Measurements from ENCODE around the gene MRPS18C. TPM values are rescaled to one million over a fixed set of nuclear protein-coding genes. Genes with fewer than 3 reads are reported as not detected.
"Not testable (repeated sequence)": the region's sequence is repeated elsewhere in the genome, so short reads cannot be mapped to it uniquely, and the experiment has no call there.

The MRPS18C gene
- total RNA-seq, 1 experiment from 2014 or later, result 85.4 TPM

- peak overlapping the region; percentile 51 for H3K18ac ChIP-seq (ENCODE audit: insufficient read length, low read depth, low read length)
- H3K27ac ChIP-seq (ENCODE audit: insufficient read length, low read depth, low read length); H3K9me3 Mint-ChIP-seq; H3K9ac ChIP-seq (ENCODE audit: extremely low read depth, insufficient read length, low read length); H3K14ac ChIP-seq (ENCODE audit: insufficient read depth, low read length); H4K5ac ChIP-seq (ENCODE audit: insufficient read length, low read depth, low read length); H3K9me3 ChIP-seq (ENCODE audit: control insufficient read depth, low read depth, low read length); H2BK5ac ChIP-seq (ENCODE audit: insufficient read length, low read length); H4K20me1 ChIP-seq (ENCODE audit: control insufficient read depth, insufficient read depth, insufficient read length); H3K27me3 ChIP-seq (ENCODE audit: insufficient read depth, low read length); H3K36me3 Mint-ChIP-seq (ENCODE audit: insufficient read depth in 1 of 3, low read depth in 3 of 3); H2BK12ac ChIP-seq (ENCODE audit: insufficient read length, low read depth, low read length); H3K56ac ChIP-seq (ENCODE audit: insufficient read length, low read depth, low read length); H2BK120ac ChIP-seq (ENCODE audit: low read depth, low read length, poor library complexity, severe bottlenecking); H3K23me2 ChIP-seq (ENCODE audit: insufficient read length, low read depth, low read length, poor library complexity, severe bottlenecking); H3K4me1 ChIP-seq (ENCODE audit: insufficient read depth, low read length); H3K4me3 Mint-ChIP-seq; H3T11ph ChIP-seq (ENCODE audit: low read length); H3K79me1 ChIP-seq (ENCODE audit: insufficient read depth, low read depth, low read length, poor library complexity, severe bottlenecking); H3K23ac ChIP-seq (ENCODE audit: insufficient read length, low read depth, low read length); H3K4me1 Mint-ChIP-seq; H3K4me2 ChIP-seq (ENCODE audit: insufficient read depth, insufficient read length, low read length); H2AK5ac ChIP-seq (ENCODE audit: insufficient read length, low read length); H3K27me3 Mint-ChIP-seq (ENCODE audit: low read depth); H3K79me2 ChIP-seq (ENCODE audit: insufficient read depth, low read length); H2BK20ac ChIP-seq (ENCODE audit: low read depth, low read length, poor library complexity, severe bottlenecking); H3K4ac ChIP-seq (ENCODE audit: low read depth, low read length); H4K91ac ChIP-seq (ENCODE audit: insufficient read length, low read depth, low read length); H2BK15ac ChIP-seq (ENCODE audit: low read depth, low read length): not testable (repeated sequence)
- peak overlapping the region; percentile 94 for H2AFZ ChIP-seq (ENCODE audit: low read length)
- TF ChIP-seq, protein P1, sequence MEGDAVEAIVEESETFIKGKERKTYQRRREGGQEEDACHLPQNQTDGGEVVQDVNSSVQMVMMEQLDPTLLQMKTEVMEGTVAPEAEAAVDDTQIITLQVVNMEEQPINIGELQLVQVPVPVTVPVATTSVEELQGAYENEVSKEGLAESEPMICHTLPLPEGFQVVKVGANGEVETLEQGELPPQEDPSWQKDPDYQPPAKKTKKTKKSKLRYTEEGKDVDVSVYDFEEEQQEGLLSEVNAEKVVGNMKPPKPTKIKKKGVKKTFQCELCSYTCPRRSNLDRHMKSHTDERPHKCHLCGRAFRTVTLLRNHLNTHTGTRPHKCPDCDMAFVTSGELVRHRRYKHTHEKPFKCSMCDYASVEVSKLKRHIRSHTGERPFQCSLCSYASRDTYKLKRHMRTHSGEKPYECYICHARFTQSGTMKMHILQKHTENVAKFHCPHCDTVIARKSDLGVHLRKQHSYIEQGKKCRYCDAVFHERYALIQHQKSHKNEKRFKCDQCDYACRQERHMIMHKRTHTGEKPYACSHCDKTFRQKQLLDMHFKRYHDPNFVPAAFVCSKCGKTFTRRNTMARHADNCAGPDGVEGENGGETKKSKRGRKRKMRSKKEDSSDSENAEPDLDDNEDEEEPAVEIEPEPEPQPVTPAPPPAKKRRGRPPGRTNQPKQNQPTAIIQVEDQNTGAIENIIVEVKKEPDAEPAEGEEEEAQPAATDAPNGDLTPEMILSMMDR (conservative IDR thresholded peaks at IDR 0.05), result peak; percentile 88
- H3K27ac Mint-ChIP-seq, result peak overlapping the region in 1 of 3 experiments; percentile 77; a peak in 2 of 7 replicates
- DNase-seq, result peak; percentile 65
- H4K8ac ChIP-seq (replicated peaks; ENCODE audit: insufficient read length, low read depth, low read length), result peak overlapping the region; percentile 72
- no CpG with 5 or more reads among the region's 3 CpGs for WGBS (ENCODE audit: extremely low coverage, insufficient read length, low lambda C conversion rate)
These were observed 53.3 kb downstream of the MRPS18C start for GRCh38 chr4:83509156-83509585.

Data from H9 (cell line).